ENCODE results near the gene LOXHD1.

DNA sequence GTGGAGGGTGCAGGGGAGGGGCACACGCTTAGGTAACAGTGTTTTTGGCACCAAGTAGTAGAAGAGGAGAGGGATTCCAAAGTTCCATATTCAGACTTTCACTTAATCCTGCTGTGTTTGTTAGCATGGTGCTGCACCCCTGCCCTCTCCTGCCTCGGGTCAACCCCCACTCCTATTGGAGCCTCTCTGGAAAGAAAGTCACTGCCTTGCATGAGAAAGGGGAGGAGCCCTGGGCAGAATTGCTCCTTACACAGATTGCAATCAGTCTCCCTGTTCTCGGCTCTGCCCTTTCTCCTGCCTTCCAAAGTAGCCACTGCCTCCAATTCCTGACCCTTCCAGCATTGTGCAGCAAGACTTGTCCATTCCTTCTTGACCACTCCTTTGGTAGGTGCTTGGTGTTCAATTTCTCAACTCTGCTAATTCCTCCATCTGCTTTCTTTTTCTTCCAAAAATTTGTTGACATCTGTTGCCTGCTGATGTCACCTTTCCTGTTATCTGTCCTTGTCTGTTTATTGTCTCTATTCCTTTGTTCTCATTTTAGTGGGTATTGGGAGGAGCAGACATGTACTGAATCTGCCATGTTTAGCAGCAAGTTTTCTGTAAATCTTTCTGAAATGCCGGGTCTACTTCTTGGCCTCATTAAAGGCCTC, 225.4 kb downstream of the LOXHD1 start:
- no peak for TF ChIP-seq POLR2A (IDR thresholded peaks at IDR 0.05)
- TF ChIP-seq, protein P1, sequence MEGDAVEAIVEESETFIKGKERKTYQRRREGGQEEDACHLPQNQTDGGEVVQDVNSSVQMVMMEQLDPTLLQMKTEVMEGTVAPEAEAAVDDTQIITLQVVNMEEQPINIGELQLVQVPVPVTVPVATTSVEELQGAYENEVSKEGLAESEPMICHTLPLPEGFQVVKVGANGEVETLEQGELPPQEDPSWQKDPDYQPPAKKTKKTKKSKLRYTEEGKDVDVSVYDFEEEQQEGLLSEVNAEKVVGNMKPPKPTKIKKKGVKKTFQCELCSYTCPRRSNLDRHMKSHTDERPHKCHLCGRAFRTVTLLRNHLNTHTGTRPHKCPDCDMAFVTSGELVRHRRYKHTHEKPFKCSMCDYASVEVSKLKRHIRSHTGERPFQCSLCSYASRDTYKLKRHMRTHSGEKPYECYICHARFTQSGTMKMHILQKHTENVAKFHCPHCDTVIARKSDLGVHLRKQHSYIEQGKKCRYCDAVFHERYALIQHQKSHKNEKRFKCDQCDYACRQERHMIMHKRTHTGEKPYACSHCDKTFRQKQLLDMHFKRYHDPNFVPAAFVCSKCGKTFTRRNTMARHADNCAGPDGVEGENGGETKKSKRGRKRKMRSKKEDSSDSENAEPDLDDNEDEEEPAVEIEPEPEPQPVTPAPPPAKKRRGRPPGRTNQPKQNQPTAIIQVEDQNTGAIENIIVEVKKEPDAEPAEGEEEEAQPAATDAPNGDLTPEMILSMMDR (IDR thresholded peaks at IDR 0.05) = no peak
- TF ChIP-seq EP300 (IDR thresholded peaks at IDR 0.05) = no peak
- TF ChIP-seq POLR2AphosphoS5 (IDR thresholded peaks at IDR 0.05) = no peak
